GM21619 (cell line): Measurements from ENCODE around the gene CTNND2.

ENCODE experiments used
- ATAC-seq: cut with Tn5 transposase; IDR thresholded peaks from one replicate; pipeline ENCODE4 v1.9.1; 2021; ENCODE audit not compliant: unreplicated experiment

The CTNND2 gene

GRCh38 chr5:11224436-11225187 lies 679.6 kb downstream of the CTNND2 start:
- no peak for ATAC-seq

- no peak for ATAC-seq
Measured at GRCh38 chr5:11222169-11222568, 682.1 kb downstream of the CTNND2 start.

DNA sequence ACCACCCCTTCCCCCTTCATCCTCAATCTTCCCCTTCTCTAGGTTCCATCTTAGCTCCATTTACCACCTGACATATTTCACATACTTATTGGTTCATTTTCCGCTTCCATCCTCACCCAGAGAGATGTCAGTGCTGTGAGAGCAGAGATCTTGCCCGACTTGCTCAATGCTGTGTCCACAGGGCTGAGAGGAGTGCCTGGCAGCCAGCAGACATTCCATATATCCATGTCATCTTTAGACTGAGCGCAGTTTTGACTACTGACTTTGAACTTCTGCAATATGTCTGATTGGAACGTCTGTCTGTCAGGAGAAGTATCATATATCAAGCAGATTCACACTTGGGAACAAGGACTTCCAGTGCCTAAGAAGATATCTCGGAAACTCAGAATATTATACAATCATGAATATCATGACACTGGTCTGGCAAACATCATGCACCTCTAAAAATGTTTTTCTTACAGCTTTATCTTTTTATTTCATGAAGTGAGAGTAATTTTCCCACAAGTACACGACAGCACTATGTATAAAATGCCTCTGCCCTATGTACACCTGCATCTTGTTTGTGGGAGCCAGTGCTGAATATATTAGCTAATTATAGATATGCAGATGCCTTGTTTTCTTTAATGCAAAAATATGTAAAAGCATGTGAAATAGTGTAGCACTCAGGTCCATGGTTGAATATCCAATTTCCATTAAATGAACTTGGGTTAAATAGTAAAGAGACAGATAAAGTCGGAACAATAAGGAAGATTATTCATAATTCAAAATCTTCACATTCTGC lies 689.2 kb downstream of the CTNND2 start:
- no peak for ATAC-seq

- no peak for ATAC-seq
Measured at GRCh38 chr5:11212706-11213105, 691.5 kb downstream of the CTNND2 start.

DNA sequence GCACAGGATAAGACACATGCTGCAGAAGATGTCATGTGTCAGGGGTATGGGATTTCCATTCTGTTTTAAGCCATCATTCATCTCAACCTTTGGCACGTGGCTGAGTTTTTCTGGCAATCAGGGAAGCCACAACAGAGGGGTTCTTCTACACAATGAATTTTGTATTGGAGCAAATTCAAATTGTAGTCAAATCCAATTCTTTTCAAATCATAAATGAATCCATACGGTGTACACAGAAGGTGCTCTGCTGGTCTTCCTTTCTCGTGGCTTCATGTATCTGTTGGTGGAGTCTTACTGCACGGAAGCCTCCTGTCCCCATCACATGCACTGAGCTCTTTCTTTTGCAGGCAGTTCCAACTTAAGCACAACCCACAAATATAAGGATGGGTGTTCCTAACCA lies 706.5 kb downstream of the CTNND2 start:
- ATAC-seq = no peak

- ATAC-seq = no peak
Measured at GRCh38 chr5:11191673-11192072, 712.6 kb downstream of the CTNND2 start.

DNA sequence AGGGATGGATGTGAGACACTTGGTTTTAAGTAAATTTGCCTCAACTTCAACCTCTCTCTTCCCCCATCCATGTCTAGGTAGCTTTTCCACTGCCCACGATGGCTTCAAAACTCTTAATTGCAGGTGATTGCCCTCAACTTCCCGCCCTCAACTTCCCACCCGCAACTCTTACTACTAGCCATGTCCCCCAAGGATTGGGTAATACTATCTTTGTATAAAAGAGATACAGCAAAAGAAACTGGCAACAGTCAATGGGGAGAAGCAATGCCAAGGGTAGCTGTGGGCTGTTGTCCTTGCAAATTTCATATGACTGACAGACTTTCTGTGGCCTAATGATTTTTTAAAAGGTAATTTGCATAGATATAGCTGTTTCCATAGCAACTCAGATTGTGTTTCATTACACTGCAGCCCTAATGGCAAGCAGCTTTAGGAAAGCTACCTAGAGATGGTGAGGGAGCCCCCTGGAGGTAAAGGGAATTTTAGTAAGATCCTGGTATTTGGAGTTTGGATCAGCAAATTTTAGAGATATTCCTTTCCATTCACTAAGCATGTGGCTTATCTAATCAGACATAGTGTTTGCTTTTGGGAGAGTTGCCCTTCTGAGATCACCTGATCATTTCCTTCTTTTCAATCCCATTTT lies 721.7 kb downstream of the CTNND2 start:
- ATAC-seq = no peak

- ATAC-seq = no peak
Measured at GRCh38 chr5:11181940-11182339, 722.3 kb downstream of the CTNND2 start.

GRCh38 chr5:11180890-11181289 lies 723.4 kb downstream of the CTNND2 start:
- ATAC-seq = no peak

GRCh38 chr5:11177999-11178711 lies 726.1 kb downstream of the CTNND2 start:
- ATAC-seq = no peak

GRCh38 chr5:11174591-11174990 lies 729.7 kb downstream of the CTNND2 start:
- ATAC-seq = no peak

- no peak for ATAC-seq
Measured at GRCh38 chr5:11172484-11172883, 731.8 kb downstream of the CTNND2 start.

DNA sequence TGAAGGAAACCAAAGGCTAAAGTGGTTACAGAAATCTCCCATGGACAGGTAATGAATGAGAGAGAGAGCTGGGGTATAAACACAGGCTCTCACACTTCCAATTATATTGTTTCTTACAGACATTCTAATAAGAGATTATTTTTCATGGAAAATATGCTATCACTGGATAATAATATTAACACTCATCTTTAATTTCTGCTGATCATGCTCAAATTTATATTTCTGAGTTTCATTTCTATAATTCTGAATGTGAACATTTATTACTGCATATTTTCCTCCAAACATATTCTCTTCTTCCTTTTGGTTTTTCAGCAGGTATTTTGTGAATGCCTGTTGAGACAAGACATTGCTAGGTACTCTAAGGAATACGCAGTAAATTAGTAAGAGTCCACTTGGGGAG lies 733.0 kb downstream of the CTNND2 start:
- ATAC-seq = no peak

DNA sequence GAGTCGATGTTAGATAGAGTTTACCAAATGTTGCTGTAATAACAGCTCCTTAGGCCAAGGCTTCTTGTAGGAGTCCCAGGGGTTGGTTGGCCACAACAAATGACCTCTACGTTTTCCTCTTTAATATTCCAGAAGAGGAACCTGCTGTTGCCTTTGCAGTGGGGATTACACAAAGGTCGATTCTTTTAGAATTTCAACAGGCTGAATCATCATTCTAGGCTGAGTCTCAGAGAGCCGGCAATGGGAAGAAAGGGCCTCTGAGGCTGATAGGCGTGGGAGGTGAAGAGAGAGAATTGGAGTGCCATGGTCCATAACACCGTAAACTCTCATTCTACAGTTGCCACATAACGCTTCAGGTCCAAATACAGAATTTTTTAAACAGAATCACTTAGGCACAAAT lies 737.3 kb downstream of the CTNND2 start:
- ATAC-seq = no peak

- no peak for ATAC-seq
Measured at GRCh38 chr5:11164531-11165294, 739.5 kb downstream of the CTNND2 start.

- no peak for ATAC-seq
Measured at GRCh38 chr5:11157132-11157531, 747.1 kb downstream of the CTNND2 start.

DNA sequence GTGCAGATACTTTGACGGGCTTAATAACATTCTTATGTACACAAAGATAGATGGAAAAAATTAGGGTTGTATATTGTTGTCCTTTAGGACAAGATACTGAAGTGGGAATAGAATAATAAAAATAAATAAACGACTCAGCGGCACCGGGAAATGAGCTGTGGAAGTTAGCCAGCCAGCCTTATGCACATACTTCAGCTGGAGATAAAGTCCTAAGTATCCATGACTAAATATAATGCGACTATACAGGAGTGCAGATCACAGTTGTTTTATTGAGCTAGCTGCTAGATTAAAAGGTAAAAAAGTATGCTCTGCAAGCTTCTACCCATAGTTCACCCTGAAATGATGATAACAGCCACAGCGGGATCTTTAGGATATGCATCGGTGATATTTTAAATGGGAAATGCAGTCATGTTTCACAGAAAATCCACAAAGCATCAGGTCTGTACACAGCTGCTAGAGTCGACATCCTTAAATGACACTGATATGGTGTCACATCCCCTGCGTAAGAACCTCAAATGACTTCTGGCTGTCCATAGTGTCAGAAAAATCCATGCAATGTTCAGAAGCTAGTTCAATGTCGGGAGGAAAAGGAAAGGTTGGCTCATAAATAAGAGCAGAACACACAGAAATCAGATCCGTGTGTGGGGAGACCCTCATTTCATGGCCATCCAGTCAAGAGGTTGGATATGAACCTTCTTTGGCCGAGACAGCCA lies 750.4 kb downstream of the CTNND2 start:
- no peak for ATAC-seq

DNA sequence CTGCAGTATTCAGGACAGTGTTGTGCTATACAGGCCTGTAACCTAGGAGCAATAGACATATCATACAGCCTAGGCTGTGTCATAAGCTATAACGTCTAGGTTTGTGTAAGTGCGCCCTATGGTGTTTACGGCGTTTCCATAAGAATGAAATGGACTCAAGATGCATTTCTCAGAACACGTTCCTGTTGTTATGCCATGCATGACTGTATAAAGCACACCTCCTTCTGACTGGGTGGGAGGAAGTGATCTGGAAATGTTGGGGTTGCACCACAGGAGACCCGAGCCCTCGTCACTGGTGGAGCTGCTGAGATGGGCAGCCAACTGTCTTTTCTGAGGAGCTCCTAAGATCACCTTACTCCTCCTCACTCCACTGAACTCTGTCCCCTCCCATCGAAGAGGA lies 751.9 kb downstream of the CTNND2 start:
- ATAC-seq = no peak

- no peak for ATAC-seq
Measured at GRCh38 chr5:11150976-11151375, 753.3 kb downstream of the CTNND2 start.
